GM20000 (cell line): ENCODE measurements around the gene MTO1.
"Not testable (repeated sequence)": the region's sequence is repeated elsewhere in the genome, so short reads cannot be mapped to it uniquely, and the experiment has no call there.

Source experiments
- DNase-seq: peaks from one replicate; pipeline ENCODE4 v3.0.0; 2012; ENCODE audit warnings: low spot score
- TF ChIP-seq, protein P1 (sequence below): IDR thresholded peaks from 2 replicates; pipeline ENCODE4 v1.5.1; 2012; ENCODE audit warnings: mild to moderate bottlenecking, control low read depth; ENCODE audit errors: extremely low read depth, missing control alignments

MTO1 gene

DNA sequence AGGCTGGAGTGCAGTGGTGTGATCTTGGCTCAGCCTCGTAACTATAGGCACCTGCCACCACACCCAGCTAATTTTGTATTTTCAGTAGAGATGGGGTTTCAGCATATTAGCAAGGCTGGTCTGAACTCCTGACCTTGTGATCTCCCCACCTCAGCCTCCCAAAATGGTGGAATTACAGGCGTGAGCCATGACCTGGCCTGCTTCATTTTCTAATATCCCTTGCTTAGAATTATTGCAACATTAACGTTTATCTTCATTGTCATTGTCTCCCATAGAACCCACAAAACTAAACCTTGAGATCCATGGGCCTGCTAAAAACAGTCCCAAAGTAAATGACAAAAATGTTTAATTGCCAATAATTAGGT, 53.2 kb downstream of the MTO1 start:
- TF ChIP-seq, protein P1, sequence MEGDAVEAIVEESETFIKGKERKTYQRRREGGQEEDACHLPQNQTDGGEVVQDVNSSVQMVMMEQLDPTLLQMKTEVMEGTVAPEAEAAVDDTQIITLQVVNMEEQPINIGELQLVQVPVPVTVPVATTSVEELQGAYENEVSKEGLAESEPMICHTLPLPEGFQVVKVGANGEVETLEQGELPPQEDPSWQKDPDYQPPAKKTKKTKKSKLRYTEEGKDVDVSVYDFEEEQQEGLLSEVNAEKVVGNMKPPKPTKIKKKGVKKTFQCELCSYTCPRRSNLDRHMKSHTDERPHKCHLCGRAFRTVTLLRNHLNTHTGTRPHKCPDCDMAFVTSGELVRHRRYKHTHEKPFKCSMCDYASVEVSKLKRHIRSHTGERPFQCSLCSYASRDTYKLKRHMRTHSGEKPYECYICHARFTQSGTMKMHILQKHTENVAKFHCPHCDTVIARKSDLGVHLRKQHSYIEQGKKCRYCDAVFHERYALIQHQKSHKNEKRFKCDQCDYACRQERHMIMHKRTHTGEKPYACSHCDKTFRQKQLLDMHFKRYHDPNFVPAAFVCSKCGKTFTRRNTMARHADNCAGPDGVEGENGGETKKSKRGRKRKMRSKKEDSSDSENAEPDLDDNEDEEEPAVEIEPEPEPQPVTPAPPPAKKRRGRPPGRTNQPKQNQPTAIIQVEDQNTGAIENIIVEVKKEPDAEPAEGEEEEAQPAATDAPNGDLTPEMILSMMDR, result no peak
- no peak for DNase-seq

DNA sequence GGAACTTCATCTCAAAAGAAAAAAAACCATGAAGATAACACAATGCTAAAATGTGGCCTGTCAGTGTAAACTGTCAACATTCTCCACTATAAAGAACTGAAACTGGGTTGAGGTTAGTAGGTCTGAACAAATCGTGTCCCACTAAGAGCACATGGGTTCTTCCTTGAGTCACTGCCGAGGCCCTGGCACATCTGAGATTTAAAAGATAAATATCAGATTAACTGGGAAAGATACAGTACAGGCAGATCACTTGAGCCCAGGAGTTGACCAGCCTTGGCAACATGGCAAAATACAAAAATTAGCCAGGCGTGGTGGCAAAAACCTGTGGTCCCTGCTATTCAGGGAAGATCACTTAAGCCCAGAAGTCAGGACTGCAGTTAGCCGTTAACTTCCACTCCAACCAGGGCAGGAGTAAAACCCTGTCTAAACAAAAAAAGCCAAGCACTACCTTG, 53.7 kb downstream of the MTO1 start:
- DNase-seq, result peak; percentile 50
- TF ChIP-seq, protein P1, result no peak

DNA sequence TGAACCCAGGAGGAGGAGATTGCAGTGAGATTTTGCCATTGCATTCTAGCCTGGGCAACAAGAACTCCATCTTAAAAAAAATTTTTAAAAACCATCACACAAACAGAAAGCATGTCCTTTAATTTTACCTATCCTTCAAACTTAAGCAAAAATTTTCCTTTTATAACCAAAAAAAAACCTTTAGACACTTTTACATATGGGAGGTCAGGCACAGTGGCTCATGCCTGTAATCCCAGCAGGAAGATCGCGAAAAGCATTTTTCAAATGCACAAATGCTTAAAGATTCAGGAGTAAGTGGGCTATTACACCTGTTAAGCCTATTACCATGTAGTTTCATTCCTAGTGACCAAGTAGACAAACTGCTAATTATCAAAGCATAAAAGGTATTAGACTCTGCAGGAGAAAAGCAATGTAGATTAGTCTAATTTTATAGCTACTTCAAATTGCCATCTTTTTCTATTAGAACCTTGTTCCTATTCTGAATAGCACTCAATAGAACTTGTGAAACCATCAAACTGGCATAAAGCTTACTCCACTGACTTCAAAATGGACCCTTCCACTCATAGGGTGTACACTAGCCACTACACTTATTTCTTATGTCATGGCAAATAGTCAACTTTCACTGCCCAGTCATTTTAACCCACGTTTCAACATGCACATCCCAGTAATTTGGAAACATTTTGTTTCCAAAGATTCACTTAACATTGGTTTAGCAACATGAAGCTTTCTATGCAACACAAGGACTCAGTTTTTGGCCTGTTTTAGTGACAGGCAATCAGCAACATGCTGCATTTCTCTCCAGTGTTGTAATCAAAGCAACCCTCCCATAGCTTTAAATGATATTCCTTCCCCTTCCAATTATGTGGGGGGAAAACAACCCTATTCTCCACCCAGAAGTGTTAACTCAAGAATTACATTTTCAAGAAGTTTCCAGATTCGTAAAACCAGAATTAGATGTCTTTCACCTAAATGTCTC, 55.3 kb downstream of the MTO1 start:
- DNase-seq, result no peak
- TF ChIP-seq, protein P1, result no peak

DNA sequence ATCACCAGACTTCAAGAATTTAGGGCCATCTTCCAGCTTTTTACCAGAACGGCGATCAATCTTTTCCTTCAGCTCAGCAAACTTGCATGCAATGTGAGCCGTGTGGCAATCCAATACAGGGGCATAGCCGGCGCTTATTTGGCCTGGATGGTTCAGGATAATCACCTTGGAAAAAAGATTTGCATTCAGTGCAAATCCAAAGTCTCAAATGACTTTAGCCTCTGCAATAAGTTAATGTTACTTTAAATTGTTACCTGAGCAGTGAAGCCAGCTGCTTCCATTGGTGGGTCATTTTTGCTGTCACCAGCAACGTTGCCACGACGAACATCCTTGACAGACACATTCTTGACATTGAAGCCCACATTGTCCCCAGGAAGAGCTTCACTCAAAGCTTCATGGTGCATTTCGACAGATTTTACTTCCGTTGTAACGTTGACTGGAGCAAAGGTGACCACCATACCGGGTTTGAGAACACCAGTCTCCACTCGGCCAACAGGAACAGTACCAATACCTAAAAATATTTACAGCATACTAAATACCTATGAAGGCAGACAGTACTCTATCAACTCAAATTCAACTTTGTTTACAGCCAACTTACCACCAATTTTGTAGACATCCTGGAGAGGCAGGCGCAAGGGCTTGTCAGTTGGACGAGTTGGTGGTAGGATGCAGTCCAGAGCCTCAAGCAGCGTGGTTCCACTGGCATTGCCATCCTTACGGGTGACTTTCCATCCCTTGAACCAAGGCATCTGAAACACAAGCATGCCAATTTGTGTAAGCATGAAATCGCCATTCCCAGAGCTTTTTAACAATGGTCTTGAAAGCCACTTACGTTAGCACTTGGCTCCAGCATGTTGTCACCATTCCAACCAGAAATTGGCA, 56.8 kb downstream of the MTO1 start:
- DNase-seq, result not testable (repeated sequence)

DNA sequence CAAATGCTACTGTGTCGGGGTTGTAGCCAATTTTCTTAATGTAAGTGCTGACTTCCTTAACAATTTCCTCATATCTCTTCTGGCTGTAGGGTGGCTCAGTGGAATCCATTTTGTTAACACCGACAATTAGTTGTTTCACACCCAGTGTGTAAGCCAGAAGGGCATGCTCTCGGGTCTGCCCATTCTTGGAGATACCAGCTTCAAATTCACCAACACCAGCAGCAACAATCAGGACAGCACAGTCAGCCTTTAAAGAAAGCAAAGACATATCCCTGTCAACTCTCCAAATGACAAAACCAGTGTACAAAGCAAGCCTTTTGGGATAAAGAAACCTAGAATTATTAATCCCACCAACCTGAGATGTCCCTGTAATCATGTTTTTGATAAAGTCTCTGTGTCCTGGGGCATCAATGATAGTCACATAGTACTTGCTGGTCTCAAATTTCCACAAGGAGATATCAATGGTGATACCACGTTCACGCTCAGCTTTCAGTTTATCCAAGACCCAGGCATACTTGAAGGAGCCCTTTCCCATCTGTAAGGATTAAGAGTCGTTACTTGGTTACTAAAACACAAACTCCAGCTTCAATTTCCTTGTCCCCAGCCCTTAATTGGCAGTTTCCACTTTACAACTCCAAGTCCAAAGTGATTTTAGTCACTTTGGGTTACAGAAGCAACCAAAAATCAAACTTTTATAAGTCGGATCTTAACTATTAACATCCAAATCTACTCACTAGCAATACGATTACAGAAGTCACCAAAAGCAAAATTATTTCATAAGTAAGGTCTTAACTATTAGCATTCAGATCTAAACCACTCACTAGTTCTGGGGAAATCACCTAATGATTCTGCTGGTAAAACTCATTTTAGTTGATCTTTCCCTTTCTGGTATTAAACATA, 57.7 kb downstream of the MTO1 start:
- not testable (repeated sequence) for DNase-seq

DNA sequence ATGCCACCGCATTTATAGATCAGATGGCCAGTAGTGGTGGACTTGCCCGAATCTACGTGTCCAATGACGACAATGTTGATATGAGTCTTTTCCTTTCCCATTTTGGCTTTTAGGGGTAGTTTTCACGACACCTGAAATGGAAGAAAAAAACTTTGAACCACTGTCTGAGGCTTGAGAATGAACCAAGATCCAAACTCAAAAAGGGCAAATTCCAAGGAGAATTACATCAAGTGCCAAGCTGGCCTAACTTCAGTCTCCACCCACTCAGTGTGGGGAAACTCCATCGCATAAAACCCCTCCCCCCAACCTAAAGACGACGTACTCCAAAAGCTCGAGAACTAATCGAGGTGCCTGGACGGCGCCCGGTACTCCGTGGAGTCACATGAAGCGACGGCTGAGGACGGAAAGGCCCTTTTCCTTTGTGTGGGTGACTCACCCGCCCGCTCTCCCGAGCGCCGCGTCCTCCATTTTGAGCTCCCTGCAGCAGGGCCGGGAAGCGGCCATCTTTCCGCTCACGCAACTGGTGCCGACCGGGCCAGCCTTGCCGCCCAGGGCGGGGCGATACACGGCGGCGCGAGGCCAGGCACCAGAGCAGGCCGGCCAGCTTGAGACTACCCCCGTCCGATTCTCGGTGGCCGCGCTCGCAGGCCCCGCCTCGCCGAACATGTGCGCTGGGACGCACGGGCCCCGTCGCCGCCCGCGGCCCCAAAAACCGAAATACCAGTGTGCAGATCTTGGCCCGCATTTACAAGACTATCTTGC, 58.6 kb downstream of the MTO1 start:
- TF ChIP-seq, protein P1, result no peak
- peak; percentile 53 for DNase-seq

DNA sequence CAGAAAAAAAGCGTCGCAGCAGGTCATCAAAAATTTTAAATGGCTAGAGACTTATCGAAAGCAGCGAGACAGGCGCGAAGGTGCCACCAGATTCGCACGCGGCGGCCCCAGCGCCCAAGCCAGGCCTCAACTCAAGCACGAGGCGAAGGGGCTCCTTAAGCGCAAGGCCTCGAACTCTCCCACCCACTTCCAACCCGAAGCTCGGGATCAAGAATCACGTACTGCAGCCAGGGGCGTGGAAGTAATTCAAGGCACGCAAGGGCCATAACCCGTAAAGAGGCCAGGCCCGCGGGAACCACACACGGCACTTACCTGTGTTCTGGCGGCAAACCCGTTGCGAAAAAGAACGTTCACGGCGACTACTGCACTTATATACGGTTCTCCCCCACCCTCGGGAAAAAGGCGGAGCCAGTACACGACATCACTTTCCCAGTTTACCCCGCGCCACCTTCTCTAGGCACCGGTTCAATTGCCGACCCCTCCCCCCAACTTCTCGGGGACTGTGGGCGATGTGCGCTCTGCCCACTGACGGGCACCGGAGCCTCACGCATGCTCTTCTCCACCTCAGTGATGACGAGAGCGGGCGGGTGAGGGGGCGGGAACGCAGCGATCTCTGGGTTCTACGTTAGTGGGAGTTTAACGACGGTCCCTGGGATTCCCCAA, 59.3 kb downstream of the MTO1 start, which contains the start of gene EEF1A1:
Gene EEF1A1, minus strand, starts transcription at position 345 of the 663 bp plus-strand sequence. CDS start 1,006 bp downstream, outside the sequence.
- DNase-seq, result peak; percentile 95
- TF ChIP-seq, protein P1, result no peak
